GM12878 (cell line): ENCODE results near the gene NCAM2.

ENCODE experiments used
- CEBPB ChIP-seq, 2 experiments: fragments of 150-350 bp in 1 of 2; IDR thresholded peaks; 2 replicates each; pipeline ENCODE4 v1.6.1; 2012 to 2014; ENCODE audit warnings: low read depth in 2 of 2, low read length in 2 of 2, borderline replicate concordance in 1 of 2, inconsistent platforms in 1 of 2
- ETV6 ChIP-seq, 2 experiments: fragments of 450-650 bp in 1 of 2; IDR thresholded peaks in 1 of 2; conservative IDR thresholded peaks in 1 of 2; 2 replicates each; pipeline ENCODE4 v1.6.1; 2014; ENCODE audit warnings: antibody characterized with exemption in 1 of 2, borderline replicate concordance in 1 of 2, low read depth in 1 of 2, mild to moderate bottlenecking in 1 of 2, moderate library complexity in 1 of 2
- SMC3 ChIP-seq: IDR thresholded peaks from 2 replicates; pipeline ENCODE4 v1.6.1; 2011; ENCODE audit warnings: low read length, improper control_type of control experiment, borderline replicate concordance
- ZNF687 ChIP-seq: fragments of 450-650 bp; IDR thresholded peaks from 2 replicates; pipeline ENCODE4 v1.6.1; 2017; ENCODE audit warnings: mild to moderate bottlenecking, moderate library complexity
- TF ChIP-seq, protein P1 (sequence below): IDR thresholded peaks from 2 replicates; pipeline ENCODE4 v1.6.1; 2012; ENCODE audit warnings: low read depth, low read length, improper control_type of control experiment
- TF ChIP-seq, protein P2 (sequence below), 3 experiments: IDR thresholded peaks in 2 of 3; conservative IDR thresholded peaks in 1 of 3; 2 replicates each; pipeline ENCODE4 v1.5.1; 2011; ENCODE audit warnings: low read depth in 3 of 3, low read length in 3 of 3, mild to moderate bottlenecking in 3 of 3, control low read depth in 2 of 3, moderate library complexity in 2 of 3, inconsistent platforms in 1 of 3, mixed read lengths in 1 of 3; ENCODE audit not compliant: control insufficient read depth in 2 of 3, insufficient read depth in 1 of 3; ENCODE audit errors: extremely low read depth in 1 of 3

GRCh38 chr21:21415741-21416140 is 417.5 kb downstream of the NCAM2 start:
- TF ChIP-seq ZNF687, result no peak
- TF ChIP-seq CEBPB (IDR thresholded peaks at IDR 0.05; ENCODE audit: borderline replicate concordance in 1 of 2, low read depth in 2 of 2, low read length in 2 of 2), result no peak
- no peak for TF ChIP-seq ETV6 (conservative IDR thresholded peaks at IDR 0.05 in 1 of 2, IDR thresholded peaks at IDR 0.05 in 1 of 2; ENCODE audit: borderline replicate concordance in 1 of 2, low read depth in 1 of 2)
- TF ChIP-seq, protein P1, sequence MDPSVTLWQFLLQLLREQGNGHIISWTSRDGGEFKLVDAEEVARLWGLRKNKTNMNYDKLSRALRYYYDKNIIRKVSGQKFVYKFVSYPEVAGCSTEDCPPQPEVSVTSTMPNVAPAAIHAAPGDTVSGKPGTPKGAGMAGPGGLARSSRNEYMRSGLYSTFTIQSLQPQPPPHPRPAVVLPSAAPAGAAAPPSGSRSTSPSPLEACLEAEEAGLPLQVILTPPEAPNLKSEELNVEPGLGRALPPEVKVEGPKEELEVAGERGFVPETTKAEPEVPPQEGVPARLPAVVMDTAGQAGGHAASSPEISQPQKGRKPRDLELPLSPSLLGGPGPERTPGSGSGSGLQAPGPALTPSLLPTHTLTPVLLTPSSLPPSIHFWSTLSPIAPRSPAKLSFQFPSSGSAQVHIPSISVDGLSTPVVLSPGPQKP, result no peak
- no peak for TF ChIP-seq SMC3
- TF ChIP-seq, protein P2, sequence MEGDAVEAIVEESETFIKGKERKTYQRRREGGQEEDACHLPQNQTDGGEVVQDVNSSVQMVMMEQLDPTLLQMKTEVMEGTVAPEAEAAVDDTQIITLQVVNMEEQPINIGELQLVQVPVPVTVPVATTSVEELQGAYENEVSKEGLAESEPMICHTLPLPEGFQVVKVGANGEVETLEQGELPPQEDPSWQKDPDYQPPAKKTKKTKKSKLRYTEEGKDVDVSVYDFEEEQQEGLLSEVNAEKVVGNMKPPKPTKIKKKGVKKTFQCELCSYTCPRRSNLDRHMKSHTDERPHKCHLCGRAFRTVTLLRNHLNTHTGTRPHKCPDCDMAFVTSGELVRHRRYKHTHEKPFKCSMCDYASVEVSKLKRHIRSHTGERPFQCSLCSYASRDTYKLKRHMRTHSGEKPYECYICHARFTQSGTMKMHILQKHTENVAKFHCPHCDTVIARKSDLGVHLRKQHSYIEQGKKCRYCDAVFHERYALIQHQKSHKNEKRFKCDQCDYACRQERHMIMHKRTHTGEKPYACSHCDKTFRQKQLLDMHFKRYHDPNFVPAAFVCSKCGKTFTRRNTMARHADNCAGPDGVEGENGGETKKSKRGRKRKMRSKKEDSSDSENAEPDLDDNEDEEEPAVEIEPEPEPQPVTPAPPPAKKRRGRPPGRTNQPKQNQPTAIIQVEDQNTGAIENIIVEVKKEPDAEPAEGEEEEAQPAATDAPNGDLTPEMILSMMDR (IDR thresholded peaks at IDR 0.05 in 2 of 3, conservative IDR thresholded peaks at IDR 0.05 in 1 of 3; ENCODE audit: control insufficient read depth in 2 of 3, extremely low read depth in 1 of 3, insufficient read depth in 1 of 3, low read depth in 3 of 3, low read length in 3 of 3), result no peak
